Type B pancreatic cell (in vitro differentiated cells): ENCODE results near the gene CMSS1. TPM values are rescaled to one million over a fixed set of nuclear protein-coding genes. Genes with fewer than 3 reads are reported as not detected.
"Not testable (repeated sequence)": the region's sequence is repeated elsewhere in the genome, so short reads cannot be mapped to it uniquely, and the experiment has no call there.

Experiments
- DNase-seq: peaks from one replicate; pipeline ENCODE4 v3.0.0; 2021; ENCODE audit warnings: mixed read lengths; ENCODE audit not compliant: unreplicated experiment; ENCODE audit errors: extremely low spot score
- H3K27ac Mint-ChIP-seq: 2 replicates; pipeline ENCODE4 v1.8.0; 2021; ENCODE audit warnings: mild to moderate bottlenecking, mixed read lengths
- H3K27me3 Mint-ChIP-seq: 2 replicates; pipeline ENCODE4 v1.8.0; 2021; ENCODE audit warnings: mixed read lengths
- H3K36me3 Mint-ChIP-seq: 2 replicates; pipeline ENCODE4 v1.8.0; 2021; ENCODE audit warnings: mixed read lengths
- H3K4me1 Mint-ChIP-seq: one replicate; pipeline ENCODE4 v1.8.0; 2021; ENCODE audit warnings: mixed read lengths; ENCODE audit not compliant: unreplicated experiment
- H3K4me3 Mint-ChIP-seq: 2 replicates; pipeline ENCODE4 v1.8.0; 2021; ENCODE audit warnings: mild to moderate bottlenecking, mixed read lengths
- H3K9me3 Mint-ChIP-seq: 2 replicates; pipeline ENCODE4 v1.8.0; 2021; ENCODE audit warnings: mixed read lengths
- CTCF ChIP-seq: fragments of 200-600 bp; sonication (generic); conservative IDR thresholded peaks from 2 replicates; pipeline ENCODE4 v1.5.0; 2021; ENCODE audit warnings: antibody characterized with exemption, mild to moderate bottlenecking
- total RNA-seq: library from RNA; stranded (reverse); gene quantifications from 2 replicates; pipeline ENCODE4 v1.2.1, GENCODE V29; 2021; ENCODE audit warnings: low replicate concordance

CMSS1 gene
- total RNA-seq, 1 donor from 2014 or later = 34.1 TPM

DNA sequence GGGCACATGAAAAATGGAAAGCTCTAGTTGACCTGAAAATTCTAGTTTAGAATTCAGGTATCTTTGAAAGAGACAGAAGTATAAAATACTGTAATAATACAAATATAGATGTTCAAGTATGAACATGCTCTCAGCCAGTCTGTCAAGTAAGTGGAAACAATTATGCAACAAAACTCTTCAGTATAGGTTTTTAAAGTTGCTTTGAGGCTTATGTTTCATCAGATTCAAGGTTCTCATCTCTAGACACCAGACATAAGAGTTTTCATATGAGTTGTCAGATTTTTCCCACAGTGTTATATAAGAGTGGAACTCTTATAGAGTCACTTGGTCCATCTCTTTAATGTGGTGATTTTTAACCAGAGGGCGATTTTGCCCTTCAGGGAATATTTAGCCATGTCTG is 22.0 kb downstream of the CMSS1 start:
- H3K9me3 Mint-ChIP-seq = no peaks in the 10 kb centered on the region
- H3K36me3 Mint-ChIP-seq = no peaks in the 10 kb centered on the region
- H3K4me1 Mint-ChIP-seq = peaks cover 9% of the 10 kb centered on the region
- TF ChIP-seq CTCF = no peak
- DNase-seq = no peak
- H3K27me3 Mint-ChIP-seq = no peaks in the 10 kb centered on the region
- no peak overlapping the region for H3K27ac Mint-ChIP-seq
- no peak overlapping the region for H3K4me3 Mint-ChIP-seq

GRCh38 chr3:99841949-99842348 is 24.3 kb downstream of the CMSS1 start:
- not testable (repeated sequence) for H3K36me3 Mint-ChIP-seq, H3K9me3 Mint-ChIP-seq, H3K27me3 Mint-ChIP-seq, H3K4me3 Mint-ChIP-seq, H3K27ac Mint-ChIP-seq, DNase-seq
- H3K4me1 Mint-ChIP-seq = peaks cover 13% of the 10 kb centered on the region

DNA sequence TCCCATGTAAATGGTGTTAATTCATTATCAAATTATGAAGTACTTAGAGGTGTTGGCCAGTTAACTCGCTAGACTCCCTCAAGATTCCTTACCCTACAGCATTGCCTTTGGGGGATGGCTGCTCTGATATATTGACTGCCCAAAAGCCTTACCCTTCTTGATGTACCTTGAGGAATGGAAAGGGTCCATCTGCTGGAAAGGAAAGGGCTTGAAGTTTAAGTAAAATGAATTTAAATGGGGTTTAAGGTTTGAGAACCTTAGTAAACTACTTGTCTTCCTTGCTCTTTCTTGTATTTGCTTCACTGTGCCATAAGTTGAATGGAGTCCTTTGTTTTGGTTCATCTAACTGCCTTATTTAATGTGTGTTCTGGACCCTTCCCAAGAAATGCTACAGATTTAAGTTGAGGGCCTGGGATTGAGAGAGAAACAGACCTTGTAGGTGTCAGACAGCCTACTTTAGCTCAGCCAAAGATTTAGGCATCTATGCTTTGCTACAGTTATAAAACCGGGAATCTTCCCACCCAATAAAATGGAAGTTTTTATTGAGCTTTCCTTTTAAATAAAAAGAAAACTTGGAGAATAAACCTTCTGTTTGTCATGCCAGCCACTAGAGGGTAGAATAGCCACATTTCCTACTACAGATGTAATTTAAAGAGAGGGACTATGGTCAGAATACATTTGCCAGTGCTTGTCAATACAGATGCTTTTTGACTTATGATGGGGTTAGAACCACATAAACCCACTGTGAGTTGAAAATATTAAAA is 25.3 kb downstream of the CMSS1 start:
- Mint-ChIP-seq H3K27me3 (no peaks in the 10 kb centered on the region), H3K36me3 (peaks cover 5% of the 10 kb centered on the region), H3K4me1 (peaks cover 13% of the 10 kb centered on the region), H3K27ac (peak overlapping the region; percentile 27), H3K4me3 (no peak overlapping the region), H3K9me3 (peaks cover 2% of the 10 kb centered on the region)
- no peak for DNase-seq
- peak; percentile 82 for TF ChIP-seq CTCF

- no peak for DNase-seq
Observed at GRCh38 chr3:99843590-99844258, 26.1 kb downstream of the CMSS1 start.

GRCh38 chr3:99845331-99845730 is 27.7 kb downstream of the CMSS1 start:
- peaks cover 6% of the 10 kb centered on the region for H3K9me3 Mint-ChIP-seq
- peaks cover 13% of the 10 kb centered on the region for H3K4me1 Mint-ChIP-seq
- no peak overlapping the region for H3K4me3 Mint-ChIP-seq
- no peak for DNase-seq
- no peak overlapping the region for H3K27ac Mint-ChIP-seq
- TF ChIP-seq CTCF = no peak
- peaks cover 11% of the 10 kb centered on the region for H3K36me3 Mint-ChIP-seq
- H3K27me3 Mint-ChIP-seq = no peaks in the 10 kb centered on the region

More at GRCh38 chr3:99843590-99844258, 26.1 kb downstream of the CMSS1 start:
- H3K9me3 Mint-ChIP-seq = peaks cover 6% of the 10 kb centered on the region
- peaks cover 13% of the 10 kb centered on the region for H3K4me1 Mint-ChIP-seq
- H3K4me3 Mint-ChIP-seq = no peak overlapping the region
- no peaks in the 10 kb centered on the region for H3K27me3 Mint-ChIP-seq
- peak overlapping the region; percentile 27 for H3K27ac Mint-ChIP-seq
- peaks cover 11% of the 10 kb centered on the region for H3K36me3 Mint-ChIP-seq
- no peak for TF ChIP-seq CTCF

DNA sequence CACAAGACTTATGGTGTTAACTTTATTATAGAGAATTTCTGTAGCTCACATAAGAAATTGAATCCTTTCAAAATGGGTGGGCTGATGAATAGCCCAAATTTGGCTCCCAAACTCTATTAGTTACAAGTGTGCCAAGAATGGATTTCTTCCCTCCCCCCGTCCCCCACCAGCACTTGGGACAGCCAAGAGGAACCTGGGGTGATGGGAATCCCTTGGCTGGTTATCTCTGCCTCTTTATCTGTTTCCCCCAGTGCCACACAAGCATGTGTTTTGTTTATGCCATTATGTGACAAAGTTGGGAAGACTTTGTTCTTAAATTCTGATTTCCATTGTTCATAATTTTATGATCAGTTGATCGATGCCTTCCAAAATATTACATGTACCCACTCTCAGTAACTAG is 28.3 kb downstream of the CMSS1 start:
- Mint-ChIP-seq H3K4me3 (no peak overlapping the region), H3K36me3 (peaks cover 11% of the 10 kb centered on the region), H3K27me3 (no peaks in the 10 kb centered on the region), H3K4me1 (peaks cover 13% of the 10 kb centered on the region), H3K9me3 (peaks cover 6% of the 10 kb centered on the region), H3K27ac (no peak overlapping the region)
- TF ChIP-seq CTCF = no peak
- DNase-seq = no peak
